Vagina (tissue), 2 donors: ENCODE measurements around the gene SLC22A17.

Experiments
- CTCF ChIP-seq, 3 experiments: fragments of 450-650 bp in 2 of 3; fragments of 200-600 bp in 1 of 3; sonication (generic) in 1 of 3; IDR thresholded peaks; one replicate each; pipeline ENCODE4 v1.5.1; 2017 to 2019; ENCODE audit warnings: antibody characterized with exemption in 3 of 3, mild to moderate bottlenecking in 2 of 3, moderate library complexity in 2 of 3
- POLR2A ChIP-seq, 2 donors: fragments of 450-650 bp; IDR thresholded peaks; one replicate each; pipeline ENCODE4 v1.6.1; 2017; ENCODE audit warnings: antibody characterized with exemption in 2 of 2, mild to moderate bottlenecking in 2 of 2, moderate library complexity in 2 of 2
- POLR2AphosphoS5 ChIP-seq, 2 donors: sonication (generic); formaldehyde crosslinking; IDR thresholded peaks; one replicate each; pipeline ENCODE4 v1.9.0; 2017; ENCODE audit warnings: antibody characterized with exemption in 2 of 2, mild to moderate bottlenecking in 2 of 2, low read depth in 1 of 2; ENCODE audit not compliant: insufficient read depth in 1 of 2

DNA sequence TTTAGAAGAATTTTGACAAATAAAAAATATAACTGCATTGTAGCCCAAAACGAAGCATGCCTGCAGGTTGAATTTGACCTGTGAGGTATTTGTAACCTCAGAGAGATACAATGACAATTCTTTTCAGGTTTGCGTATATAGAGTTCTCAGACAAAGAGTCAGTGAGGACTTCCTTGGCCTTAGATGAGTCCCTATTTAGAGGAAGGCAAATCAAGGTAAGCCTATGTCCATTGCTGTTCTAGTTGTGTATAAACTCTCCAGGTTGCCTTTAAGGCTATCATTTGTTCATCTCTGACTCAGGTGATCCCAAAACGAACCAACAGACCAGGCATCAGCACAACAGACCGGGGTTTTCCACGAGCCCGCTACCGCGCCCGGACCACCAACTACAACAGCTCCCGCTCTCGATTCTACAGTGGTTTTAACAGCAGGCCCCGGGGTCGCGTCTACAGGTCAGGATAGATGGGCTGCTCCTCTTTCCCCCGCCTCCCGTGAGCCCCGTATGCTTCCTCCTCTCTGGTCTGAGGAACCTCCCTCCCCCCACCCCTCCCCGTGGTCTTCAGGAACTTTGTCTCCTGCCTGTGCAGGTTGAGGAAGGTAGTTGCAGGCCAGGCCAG is 28.7 kb downstream of the SLC22A17 start:
- TF ChIP-seq POLR2A (IDR thresholded peaks at IDR 0.05) (no peak), CTCF (IDR thresholded peaks at IDR 0.05) (no peak), POLR2AphosphoS5 (IDR thresholded peaks at IDR 0.05; ENCODE audit: insufficient read depth in 1 of 2, low read depth in 1 of 2) (no peak)
